Psoas muscle (tissue), 8 donors: Measurements from ENCODE around the gene BANP. TPM values are rescaled to one million over a fixed set of nuclear protein-coding genes. Genes with fewer than 3 reads are reported as not detected.

Experiments
- ATAC-seq, 4 donors: fragments of 200-7000 bp; cut with Tn5 transposase; one replicate each; pipeline ENCODE4 v1.9.1; 2020; ENCODE audit warnings: moderate library complexity in 3 of 4, mild to moderate bottlenecking in 2 of 4
- DNase-seq, 2 donors: peaks; one replicate each; pipeline ENCODE4 v3.0.0-alpha.2; 2020
- H3K27ac ChIP-seq: fragments of 200-600 bp; one replicate; pipeline ENCODE4 v1.8.0; 2022
- H3K27me3 ChIP-seq, 3 donors: fragments of 200-600 bp in 1 of 3; one replicate each; pipeline versions ENCODE4 v1.6.1 to v1.8.0; 2013 to 2022; ENCODE audit warnings: low read length in 2 of 3, mild to moderate bottlenecking in 2 of 3, moderate library complexity in 1 of 3; ENCODE audit not compliant: insufficient read depth in 3 of 3
- H3K36me3 ChIP-seq, 2 donors: fragments of 200-600 bp in 1 of 2; one replicate each; pipeline versions ENCODE4 v1.6.1 to v1.8.0; 2013 to 2022; ENCODE audit warnings: low read depth in 1 of 2, mild to moderate bottlenecking in 1 of 2, moderate library complexity in 1 of 2; ENCODE audit not compliant: insufficient read depth in 1 of 2
- H3K4me1 ChIP-seq: fragments of 200-600 bp; one replicate; pipeline ENCODE4 v1.8.0; 2022
- H3K4me3 ChIP-seq: fragments of 200-600 bp; one replicate; pipeline ENCODE4 v1.8.0; 2022; ENCODE audit warnings: mild to moderate bottlenecking
- H3K9me3 ChIP-seq: fragments of 200-600 bp; one replicate; pipeline ENCODE4 v1.8.0; 2022
- CTCF ChIP-seq: fragments of 200-600 bp; IDR thresholded peaks from one replicate; pipeline ENCODE4 v1.8.0; 2022; ENCODE audit warnings: antibody characterized with exemption
- WGBS, 3 donors: extraction: QIAGEN DNeasy Blood & Tissue Kit; methylation state at CpG; one replicate each; pipeline versions ENCODE4 v1.1.6 to v1.1.7; 2013; 5-methylcytosine and 5-hydroxymethylcytosine counted together
- intact Hi-C, 2 donors: fragments of 100-400 bp; cut with DNase I; formaldehyde crosslinking; loops; one replicate each; pipeline versions ENCODE4 v1.11.0 to v1.14.2; 2022
- polyA plus RNA-seq, 3 donors: library from polyadenylated mRNA; stranded (reverse); fragments of 200-250 nt; gene quantifications; one replicate each; pipeline ENCODE4 v1.2.3, GENCODE V29; 2013
- total RNA-seq, 4 donors: library from RNA; stranded (reverse); fragmentation: NEBNext Ultra II Directional in 2 of 4; extraction: Animal tissue kit (Norgen Biotek cat#: 25700) in 2 of 4; gene quantifications; one replicate each; pipeline versions ENCODE4 v1.2.1 to v1.2.4, GENCODE V29; 2021 to 2023
- donor health status: healthy with polysubstance abuse.
- donor health status: DM: no; HTN: no; CAD: no; lungs with moderate emphysema.
- donor health status: Bipolar disorder and iron deficiency.
- donor health status: healthy.
- donor health status: DM: yes; HTN: yes; CAD: no.
- donor health status: DM: no; HTN: no; CAD: no.
- donor health status: DM: no; HTN: no; CAD: no.
- donor health status: DM: yes; HTN: yes; CAD: no.

The BANP gene
- total and polyA plus RNA-seq, 7 donors, result 7.7 to 15.3 (median 14.2) TPM

DNA sequence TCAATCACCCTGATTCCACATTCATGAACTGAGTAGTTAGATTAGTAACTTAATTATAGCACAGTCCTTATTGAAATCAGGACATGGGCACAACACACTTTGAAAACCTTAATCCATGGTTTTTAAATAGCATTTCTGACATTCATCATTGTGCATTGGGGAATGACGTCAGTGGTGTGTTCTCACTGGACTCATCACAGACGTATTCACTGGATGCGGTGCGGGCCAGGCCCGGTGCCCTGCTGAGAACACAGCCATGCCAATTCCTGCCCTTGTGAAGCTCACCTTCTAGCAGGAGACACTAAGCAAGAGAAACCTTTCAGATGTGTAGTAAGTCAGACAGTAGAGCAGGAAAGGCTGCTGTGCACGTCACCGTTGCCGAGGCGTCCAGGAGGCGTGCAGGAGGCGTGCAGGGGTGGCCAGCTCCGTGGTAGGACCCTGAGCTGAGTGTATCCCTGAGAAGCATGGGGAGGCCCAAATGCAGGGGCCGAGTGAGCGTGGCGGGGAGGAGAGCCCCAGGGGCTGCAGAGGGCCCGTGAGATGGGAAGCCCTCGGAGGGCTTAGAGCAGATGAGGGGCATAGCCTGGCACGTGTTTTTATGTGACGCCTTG lies 12.9 kb downstream of the BANP start:
- Histone ChIP-seq H3K4me1 (peaks cover 24% of the 10 kb centered on the region), H3K36me3 (no peaks in the 10 kb centered on the region), H3K27me3 (no peaks in the 10 kb centered on the region), H3K9me3 (no peaks in the 10 kb centered on the region), H3K27ac (peak overlapping the region; percentile 65), H3K4me3 (no peak overlapping the region)
- intact Hi-C loops, result no loop called here
- WGBS, 3 donors, result 77 to 84% (median 78%) methylated on average over 19 of the region's 19 CpGs
- no peak for DNase-seq
- ATAC-seq, result no peak
- no peak for TF ChIP-seq CTCF

DNA sequence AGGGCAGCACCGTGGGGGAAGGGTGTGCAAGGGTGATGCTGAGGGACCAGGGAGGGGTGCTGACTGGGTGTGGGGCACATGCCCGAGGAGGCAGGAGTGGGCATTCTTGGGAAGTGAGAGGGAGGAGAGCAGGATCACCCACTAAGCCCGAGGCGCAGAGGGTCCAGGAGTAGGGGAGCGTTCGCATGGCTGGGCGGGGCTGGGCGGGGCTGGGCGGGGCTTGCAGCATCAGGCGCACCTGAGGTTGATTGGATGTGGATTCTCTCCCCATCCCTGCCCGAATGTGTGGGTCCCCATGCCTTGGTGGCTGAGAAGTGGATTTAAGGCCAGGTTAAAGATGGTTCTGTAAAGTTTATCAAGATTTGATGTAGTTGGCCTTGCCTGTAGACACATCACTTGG lies 14.2 kb downstream of the BANP start:
- Histone ChIP-seq H3K27ac (no peak overlapping the region), H3K36me3 (no peaks in the 10 kb centered on the region), H3K9me3 (no peaks in the 10 kb centered on the region), H3K4me1 (peaks cover 21% of the 10 kb centered on the region), H3K27me3 (no peaks in the 10 kb centered on the region), H3K4me3 (no peak overlapping the region)
- no peak for ATAC-seq
- TF ChIP-seq CTCF, result no peak
- 89 to 92% (median 91%) methylated on average over 8 to 11 of the region's 11 CpGs for WGBS, 3 donors
- DNase-seq, result no peak
- intact Hi-C loops, result no loop called here

- H3K27ac ChIP-seq, result peak overlapping the region; percentile 62
- no peaks in the 10 kb centered on the region for H3K36me3 ChIP-seq
- DNase-seq, result no peak
- H3K4me3 ChIP-seq, result no peak overlapping the region
- H3K4me1 ChIP-seq, result peaks cover 21% of the 10 kb centered on the region
- WGBS, 3 donors, result 56 to 71% (median 66%) methylated on average over 5 of the region's 5 CpGs
- no peaks in the 10 kb centered on the region for H3K27me3 ChIP-seq
- intact Hi-C loops, result no loop called here
- ATAC-seq, result peak in 1 of 4 donors; percentile 16
- peaks cover 4% of the 10 kb centered on the region for H3K9me3 ChIP-seq
- TF ChIP-seq CTCF, result no peak
Observed at GRCh38 chr16:87966064-87966645, 14.9 kb downstream of the BANP start.

GRCh38 chr16:87966685-87967185 lies 15.5 kb downstream of the BANP start:
- 28 to 38% (median 30%) methylated on average over 14 of the region's 14 CpGs for WGBS, 3 donors
- Histone ChIP-seq H3K9me3 (peaks cover 9% of the 10 kb centered on the region), H3K36me3 (no peaks in the 10 kb centered on the region), H3K4me1 (peaks cover 21% of the 10 kb centered on the region), H3K27ac (peak overlapping the region; percentile 62), H3K4me3 (no peak overlapping the region), H3K27me3 (no peaks in the 10 kb centered on the region)
- ATAC-seq (peak in 3 of 4 donors; percentile 25 to 48 (median 48)), DNase-seq (no peak)
- no peak for TF ChIP-seq CTCF
- intact Hi-C loops, result no loop called here
